ENCODE results near the gene BORCS6.

DNA sequence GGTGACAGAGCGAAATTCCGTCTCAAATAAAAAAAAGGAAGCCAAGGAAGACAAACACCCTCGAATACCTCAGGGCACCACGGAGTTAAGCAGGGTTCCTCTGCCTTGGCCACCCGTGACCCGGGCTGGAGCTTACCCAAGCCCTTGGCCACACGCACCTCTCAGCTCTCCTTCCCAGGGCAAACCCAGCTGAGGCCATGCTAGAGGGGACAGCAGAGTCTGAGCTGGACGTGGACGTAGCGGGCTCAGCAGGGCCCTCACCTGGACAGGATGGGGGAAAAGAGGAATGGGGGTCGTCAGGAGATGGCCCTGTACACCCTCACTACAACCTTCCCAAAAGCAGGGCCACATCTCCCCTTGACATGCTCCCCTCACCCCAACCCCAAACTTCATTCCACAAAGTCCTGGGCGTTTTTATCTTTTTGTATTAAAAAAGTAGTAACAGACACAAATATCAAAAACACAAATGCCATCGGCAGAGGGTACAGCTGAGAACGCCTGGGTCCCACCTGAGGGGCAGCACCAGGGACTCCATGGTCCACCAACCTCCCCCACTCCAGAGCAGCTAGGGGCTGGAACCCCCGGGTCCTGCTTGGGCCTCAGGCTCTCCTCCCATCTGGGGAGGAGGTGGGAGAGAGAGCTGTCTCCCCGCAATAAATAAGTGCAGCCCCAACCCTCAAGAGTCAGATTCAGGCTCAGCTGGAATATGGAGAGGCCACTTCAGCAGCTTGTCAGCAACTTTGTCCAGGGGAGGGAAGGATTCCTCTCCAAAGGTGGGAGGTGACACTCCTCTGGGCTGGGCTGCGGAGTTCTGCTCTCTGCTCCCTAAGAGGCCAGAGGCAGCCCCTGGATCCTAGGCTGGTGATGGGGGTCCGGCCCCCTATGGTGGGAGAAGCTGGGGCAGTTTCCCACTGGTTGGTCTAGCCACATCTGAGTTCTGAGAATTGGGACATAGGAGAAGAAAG lies 49.6 kb downstream of the BORCS6 start:
- TF ChIP-seq POLR2AphosphoS5 (IDR thresholded peaks at IDR 0.05; ENCODE audit: low read depth, low read length) = no peak
- TF ChIP-seq, protein P1, sequence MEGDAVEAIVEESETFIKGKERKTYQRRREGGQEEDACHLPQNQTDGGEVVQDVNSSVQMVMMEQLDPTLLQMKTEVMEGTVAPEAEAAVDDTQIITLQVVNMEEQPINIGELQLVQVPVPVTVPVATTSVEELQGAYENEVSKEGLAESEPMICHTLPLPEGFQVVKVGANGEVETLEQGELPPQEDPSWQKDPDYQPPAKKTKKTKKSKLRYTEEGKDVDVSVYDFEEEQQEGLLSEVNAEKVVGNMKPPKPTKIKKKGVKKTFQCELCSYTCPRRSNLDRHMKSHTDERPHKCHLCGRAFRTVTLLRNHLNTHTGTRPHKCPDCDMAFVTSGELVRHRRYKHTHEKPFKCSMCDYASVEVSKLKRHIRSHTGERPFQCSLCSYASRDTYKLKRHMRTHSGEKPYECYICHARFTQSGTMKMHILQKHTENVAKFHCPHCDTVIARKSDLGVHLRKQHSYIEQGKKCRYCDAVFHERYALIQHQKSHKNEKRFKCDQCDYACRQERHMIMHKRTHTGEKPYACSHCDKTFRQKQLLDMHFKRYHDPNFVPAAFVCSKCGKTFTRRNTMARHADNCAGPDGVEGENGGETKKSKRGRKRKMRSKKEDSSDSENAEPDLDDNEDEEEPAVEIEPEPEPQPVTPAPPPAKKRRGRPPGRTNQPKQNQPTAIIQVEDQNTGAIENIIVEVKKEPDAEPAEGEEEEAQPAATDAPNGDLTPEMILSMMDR (IDR thresholded peaks at IDR 0.05) = no peak
- TF ChIP-seq REST (IDR thresholded peaks at IDR 0.05; ENCODE audit: insufficient read depth in 1 of 2, low read depth in 2 of 2, low read length in 1 of 2) = no peak
- no peak for TF ChIP-seq SIN3A (IDR thresholded peaks at IDR 0.05; ENCODE audit: borderline replicate concordance, insufficient read depth, low read depth, low read length)

All from Panc1 (cell line).